PC-9 (cell line): ENCODE data around the gene EOLA2. TPM values are rescaled to one million over a fixed set of nuclear protein-coding genes. Genes with fewer than 3 reads are reported as not detected.
"Not testable (repeated sequence)": the region's sequence is repeated elsewhere in the genome, so short reads cannot be mapped to it uniquely, and the experiment has no call there.

Source experiments
- BruUV-seq: library from RNA; stranded (reverse); fragments of 400-500 nt; replicated peaks from 2 replicates; lab custom pipeline; 2021; lab: Mats Ljungman, UMichigan
- CTCF ChIA-PET: fragments of 300-600 bp; sonication (Branson Sonifier 250); formaldehyde crosslinking; loops from one replicate; lab custom pipeline; 2022; ENCODE audit warnings: antibody characterized with exemption; lab: Charles Lee
- POLR2A ChIA-PET: fragments of 300-600 bp; sonication (Branson Sonifier 250); formaldehyde crosslinking; loops from one replicate; lab custom pipeline; 2022; ENCODE audit warnings: antibody characterized with exemption; ENCODE audit not compliant: unreplicated experiment; lab: Charles Lee
- DNase-seq, 2 experiments: peaks; one replicate each; pipeline versions ENCODE4 v3.0.0 to v3.0.0-alpha.2; 2015 to 2022; ENCODE audit warnings: mixed read lengths in 1 of 2
- H2AFZ ChIP-seq: fragments of 200-600 bp; sonication (generic); 2 replicates; pipeline ENCODE4 v1.8.1; 2017; ENCODE audit warnings: antibody characterized with exemption
- H3F3A ChIP-seq: fragments of 200-600 bp; sonication (generic); 2 replicates; pipeline ENCODE4 v1.8.1; 2017; ENCODE audit warnings: antibody characterized with exemption, mild to moderate bottlenecking, low read depth; ENCODE audit not compliant: insufficient read depth
- H3K27ac ChIP-seq: fragments of 200-600 bp; sonication (generic); 2 replicates; pipeline ENCODE4 v1.6.1; 2016; ENCODE audit warnings: mixed run types
- H3K27me3 ChIP-seq: fragments of 200-600 bp; sonication (generic); 2 replicates; pipeline ENCODE4 v1.6.1; 2016; ENCODE audit warnings: low read depth, mixed run types; ENCODE audit not compliant: insufficient read depth
- H3K36me3 ChIP-seq: fragments of 200-600 bp; sonication (generic); 2 replicates; pipeline ENCODE4 v1.6.1; 2016; ENCODE audit warnings: low read depth, mixed run types
- H3K4me1 ChIP-seq: fragments of 200-600 bp; sonication (generic); replicated peaks from 2 replicates; pipeline ENCODE4 v1.6.1; 2016; ENCODE audit warnings: mixed run types; ENCODE audit not compliant: insufficient read depth
- H3K4me2 ChIP-seq: fragments of 200-600 bp; sonication (generic); 2 replicates; pipeline ENCODE4 v1.6.1; 2017; ENCODE audit warnings: mixed run types
- H3K4me3 ChIP-seq: fragments of 200-600 bp; sonication (generic); 2 replicates; pipeline ENCODE4 v1.6.1; 2016; ENCODE audit warnings: mixed run types
- H3K79me2 ChIP-seq: fragments of 200-600 bp; sonication (generic); 2 replicates; pipeline ENCODE4 v1.6.1; 2017; ENCODE audit warnings: low read depth, mixed run types
- H3K9me2 ChIP-seq: fragments of 200-600 bp; sonication (generic); 2 replicates; pipeline ENCODE4 v1.8.1; 2017; ENCODE audit warnings: mild to moderate bottlenecking; ENCODE audit not compliant: insufficient read depth
- H3K9me3 ChIP-seq: fragments of 200-600 bp; sonication (generic); 2 replicates; pipeline ENCODE4 v1.8.1; 2016; ENCODE audit warnings: low read depth; ENCODE audit not compliant: insufficient read depth
- H4K20me1 ChIP-seq: fragments of 200-600 bp; sonication (generic); 2 replicates; pipeline ENCODE4 v1.8.1; 2017; ENCODE audit not compliant: insufficient read depth
- EZH2 ChIP-seq: fragments of 200-600 bp; sonication (generic); IDR thresholded peaks from 2 replicates; pipeline ENCODE4 v1.8.0; 2017; ENCODE audit warnings: antibody characterized with exemption, low read depth
- intact Hi-C: fragments of 100-400 bp; cut with micrococcal nuclease; formaldehyde crosslinking; loops from one replicate; pipeline ENCODE4 v1.10.0; 2022; ENCODE audit not compliant: unreplicated experiment
- total RNA-seq: library from RNA; stranded (reverse); gene quantifications from 2 replicates; pipeline ENCODE4 v1.2.3, GENCODE V29; 2021
- TF ChIP-seq, protein P1 (sequence below): fragments of 200-600 bp; sonication (generic); conservative IDR thresholded peaks from 2 replicates; pipeline ENCODE4 v1.6.1; 2017; ENCODE audit warnings: mixed run types, antibody characterized with exemption, mild to moderate bottlenecking, moderate library complexity

Gene EOLA2
- total RNA-seq, 1 experiment from 2014 or later, result 44.3 TPM

DNA sequence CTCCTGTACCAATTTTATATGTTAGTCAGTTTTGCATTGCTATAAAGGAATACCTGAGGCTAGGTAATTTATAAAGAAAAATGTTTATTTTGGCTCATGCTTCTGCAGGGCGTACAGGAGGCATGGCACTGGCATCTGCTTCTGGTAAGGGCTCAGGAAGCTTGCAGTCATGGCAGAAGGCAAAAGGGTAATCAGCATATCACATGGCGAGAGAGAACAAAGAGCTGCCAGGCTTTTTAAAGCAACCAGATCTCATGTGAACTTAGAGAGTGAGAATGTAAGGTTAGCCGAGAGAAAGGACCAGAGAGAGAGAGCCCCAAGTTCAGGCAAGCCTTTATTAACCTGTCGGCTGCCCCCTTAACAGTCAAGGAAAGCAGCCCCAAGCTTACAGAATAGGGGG lies 14.5 kb downstream of the EOLA2 start:
- BruUV-seq, H3K27ac ChIP-seq, POLR2A ChIA-PET, H2AFZ ChIP-seq, H3K4me2 ChIP-seq, intact Hi-C loops, H3K4me1 ChIP-seq, CTCF ChIA-PET, H4K20me1 ChIP-seq, H3K27me3 ChIP-seq, H3F3A ChIP-seq, DNase-seq, H3K4me3 ChIP-seq, H3K79me2 ChIP-seq, H3K9me3 ChIP-seq, H3K36me3 ChIP-seq, H3K9me2 ChIP-seq: not testable (repeated sequence)

DNA sequence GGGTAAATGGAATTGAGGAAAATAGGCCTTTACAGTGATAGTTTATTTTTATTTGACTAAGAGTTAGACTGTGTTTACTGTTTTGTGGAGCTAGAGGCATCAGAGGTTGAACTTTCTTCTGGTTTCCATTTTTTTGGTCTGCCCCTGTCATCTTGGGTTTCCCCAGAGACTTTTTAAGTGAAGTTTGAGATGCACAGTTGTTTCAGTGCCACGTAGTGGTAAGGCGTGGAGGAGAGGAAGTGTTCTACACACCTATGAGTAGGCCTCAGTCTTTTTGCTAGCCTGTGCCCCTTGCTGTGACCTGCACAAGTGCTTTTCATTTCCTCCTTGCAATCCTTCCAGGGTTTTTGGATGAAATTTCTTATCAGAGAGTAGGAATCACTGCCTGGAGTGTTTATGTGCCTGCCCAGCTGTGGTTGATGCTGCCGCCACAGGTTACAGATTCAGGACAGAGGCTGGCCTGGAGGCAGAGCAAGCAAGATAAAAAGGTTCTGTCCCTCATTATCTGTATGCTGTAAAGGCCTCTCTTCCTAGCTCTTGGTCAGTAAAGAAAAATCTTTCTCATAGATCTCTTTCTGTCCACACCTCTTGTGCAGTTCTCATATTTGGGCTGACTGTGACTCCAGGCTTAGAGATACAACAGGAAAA lies 21.4 kb downstream of the EOLA2 start:
- Histone ChIP-seq H2AFZ (no peak overlapping the region), H3K4me2 (no peak overlapping the region), H3K4me1 (no peaks in the 10 kb centered on the region), H3K9me2 (no peaks in the 10 kb centered on the region), H3K79me2 (no peaks in the 10 kb centered on the region), H3K36me3 (no peaks in the 10 kb centered on the region), H3K27ac (no peak overlapping the region), H3K4me3 (no peak overlapping the region), H4K20me1 (no peaks in the 10 kb centered on the region), H3K9me3 (no peaks in the 10 kb centered on the region), H3F3A (no peaks in the 10 kb centered on the region; the same call in 1 of the 2 replicates), H3K27me3 (no peaks in the 10 kb centered on the region)
- DNase-seq, result no peak
- POLR2A ChIA-PET, result no interaction called here
- CTCF ChIA-PET, result no interaction called here
- no peak for TF ChIP-seq EZH2
- TF ChIP-seq, protein P1, sequence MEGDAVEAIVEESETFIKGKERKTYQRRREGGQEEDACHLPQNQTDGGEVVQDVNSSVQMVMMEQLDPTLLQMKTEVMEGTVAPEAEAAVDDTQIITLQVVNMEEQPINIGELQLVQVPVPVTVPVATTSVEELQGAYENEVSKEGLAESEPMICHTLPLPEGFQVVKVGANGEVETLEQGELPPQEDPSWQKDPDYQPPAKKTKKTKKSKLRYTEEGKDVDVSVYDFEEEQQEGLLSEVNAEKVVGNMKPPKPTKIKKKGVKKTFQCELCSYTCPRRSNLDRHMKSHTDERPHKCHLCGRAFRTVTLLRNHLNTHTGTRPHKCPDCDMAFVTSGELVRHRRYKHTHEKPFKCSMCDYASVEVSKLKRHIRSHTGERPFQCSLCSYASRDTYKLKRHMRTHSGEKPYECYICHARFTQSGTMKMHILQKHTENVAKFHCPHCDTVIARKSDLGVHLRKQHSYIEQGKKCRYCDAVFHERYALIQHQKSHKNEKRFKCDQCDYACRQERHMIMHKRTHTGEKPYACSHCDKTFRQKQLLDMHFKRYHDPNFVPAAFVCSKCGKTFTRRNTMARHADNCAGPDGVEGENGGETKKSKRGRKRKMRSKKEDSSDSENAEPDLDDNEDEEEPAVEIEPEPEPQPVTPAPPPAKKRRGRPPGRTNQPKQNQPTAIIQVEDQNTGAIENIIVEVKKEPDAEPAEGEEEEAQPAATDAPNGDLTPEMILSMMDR, result no peak
- no TSS peak for BruUV-seq
- intact Hi-C loops, result no loop called here

DNA sequence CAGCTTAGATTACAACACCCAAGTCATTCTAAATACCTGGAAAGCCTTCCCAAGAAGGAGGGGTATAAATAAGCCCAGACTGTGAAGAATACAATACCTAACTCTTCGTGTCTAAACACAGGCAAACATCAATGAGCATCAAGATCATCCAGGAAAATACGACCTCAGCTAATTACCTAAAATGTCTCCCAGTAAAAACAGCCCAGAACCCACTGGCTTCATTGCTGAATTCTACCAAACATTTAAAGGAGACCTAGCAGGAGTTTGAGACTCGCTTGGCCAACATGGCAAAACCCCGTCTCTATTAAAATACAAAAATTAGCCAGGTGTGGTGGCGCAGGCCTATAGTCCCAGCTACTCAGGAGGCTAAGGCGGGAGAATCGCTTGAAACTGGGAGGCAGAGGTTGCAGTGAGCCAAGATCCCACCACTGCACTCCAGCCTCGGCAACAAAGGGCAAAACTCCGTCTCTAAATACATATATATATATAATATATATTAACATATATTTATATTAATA lies 28.1 kb downstream of the EOLA2 start:
- Histone ChIP-seq H3K79me2 (no peaks in the 10 kb centered on the region), H3K36me3 (no peaks in the 10 kb centered on the region), H4K20me1 (no peaks in the 10 kb centered on the region), H3F3A (peaks cover 3% of the 10 kb centered on the region), H3K27ac (no peak overlapping the region), H2AFZ (no peak overlapping the region; the same call in 1 of the 2 replicates), H3K9me2 (no peaks in the 10 kb centered on the region), H3K4me2 (no peak overlapping the region), H3K9me3 (no peaks in the 10 kb centered on the region), H3K27me3 (no peaks in the 10 kb centered on the region), H3K4me3 (no peak overlapping the region), H3K4me1 (no peaks in the 10 kb centered on the region)
- BruUV-seq, result no TSS peak
- DNase-seq, result no peak
- ChIA-PET POLR2A (no interaction called here), CTCF (no interaction called here)
- TF ChIP-seq, protein P1, result no peak
- TF ChIP-seq EZH2, result no peak
- intact Hi-C loops, result no loop called here
